K562 (cell line): Measurements from ENCODE around the gene ABCG1. TPM values are rescaled to one million over a fixed set of nuclear protein-coding genes. Genes with fewer than 3 reads are reported as not detected.
A peak's percentile ranks its signal among the peaks of the same experiment; 100 is the strongest.

ENCODE experiments used
- FOSL1 ChIP-seq: fragments of 200-800 bp; sonication (Bioruptor generic); conservative IDR thresholded peaks from 2 replicates; pipeline ENCODE4 v1.6.1; 2016; ENCODE audit warnings: missing genetic modification characterization, missing compliant biosample characterization
- MAFK ChIP-seq: IDR thresholded peaks from 2 replicates; pipeline ENCODE4 v1.6.1; 2011; ENCODE audit warnings: low read length, improper control_type of control experiment
- NR1H2 ChIP-seq: sonication (generic); formaldehyde crosslinking; IDR thresholded peaks from 2 replicates; pipeline ENCODE4 v1.4.0; 2020; ENCODE audit warnings: mild to moderate bottlenecking, missing genetic modification reagents
- RREB1 ChIP-seq: fragments of 250-450 bp; sonication (Bioruptor Pico); IDR thresholded peaks from 2 replicates; pipeline ENCODE4 v1.4.0; 2020
- TFAP4 ChIP-seq: sonication (generic); formaldehyde crosslinking; IDR thresholded peaks from 2 replicates; pipeline ENCODE4 v1.8.0; 2022; ENCODE audit warnings: missing genetic modification reagents, mild to moderate bottlenecking, moderate library complexity, borderline replicate concordance
- ZFP36 ChIP-seq: fragments of 150-350 bp; IDR thresholded peaks from 2 replicates; pipeline ENCODE4 v1.6.1; 2018; ENCODE audit warnings: low read length, low read depth; ENCODE audit not compliant: partially characterized antibody
- polyA plus RNA-seq, 8 experiments: library from polyadenylated mRNA; depleted of rRNA in 4 of 8; stranded (reverse) in 5 of 8; unstranded in 3 of 8; fragments of >200 nt; fragmentation: Nextera tagmentation in 2 of 8; fragmentation: Illumina TruSeq in 1 of 8; extraction: Ambion mirVana in 2 of 8; extraction: Trizol in 1 of 8; gene quantifications; 2 replicates each; pipeline versions ENCODE4 v1.2.1 to v1.2.3, GENCODE V29; 2011 to 2014; ENCODE audit warnings: inconsistent platforms in 1 of 8, missing spikeins in 1 of 8
- total RNA-seq, 7 experiments: library from RNA; depleted of rRNA in 6 of 7; stranded (reverse); fragments of >200 nt in 6 of 7; fragmentation: Illumina TruSeq in 2 of 7; extraction: Trizol in 2 of 7; gene quantifications; 2 replicates each; pipeline versions ENCODE4 v1.2.1 to v1.2.3, GENCODE V29; 2011 to 2021; ENCODE audit warnings: low replicate concordance in 1 of 7
- TF ChIP-seq, protein P1 (sequence below): sonication (generic); formaldehyde crosslinking; IDR thresholded peaks from 2 replicates; pipeline ENCODE4 v1.8.1; 2023; ENCODE audit warnings: mild to moderate bottlenecking, missing genetic modification reagents
- TF ChIP-seq, protein P2 (sequence below), 2 experiments: IDR thresholded peaks in 1 of 2; conservative IDR thresholded peaks in 1 of 2; 2 replicates each; pipeline ENCODE4 v1.6.1; 2016; ENCODE audit warnings: low read depth in 2 of 2, mild to moderate bottlenecking in 1 of 2, missing compliant biosample characterization in 1 of 2, missing genetic modification characterization in 1 of 2, moderate library complexity in 1 of 2
- TF ChIP-seq, protein P3 (sequence below): sonication (generic); formaldehyde crosslinking; IDR thresholded peaks from 2 replicates; pipeline ENCODE4 v1.9.0; 2022; ENCODE audit warnings: mild to moderate bottlenecking, missing genetic modification reagents
- TF ChIP-seq, protein P4 (sequence below): fragments of 250-450 bp; sonication (Bioruptor Pico); IDR thresholded peaks from 2 replicates; pipeline ENCODE4 v1.5.1; 2021; ENCODE audit warnings: mild to moderate bottlenecking
- TF ChIP-seq, protein P5 (sequence below): IDR thresholded peaks from 2 replicates; pipeline ENCODE4 v1.6.1; 2011; ENCODE audit not compliant: insufficient read length; ENCODE audit errors: extremely low read depth

The ABCG1 gene
- total and polyA plus RNA-seq, 9 of the 15 experiments (the other 6 are each of a cell fraction or from before 2014, with no cell fraction given) = 0.04 to 0.09 TPM; not detected in 7

DNA sequence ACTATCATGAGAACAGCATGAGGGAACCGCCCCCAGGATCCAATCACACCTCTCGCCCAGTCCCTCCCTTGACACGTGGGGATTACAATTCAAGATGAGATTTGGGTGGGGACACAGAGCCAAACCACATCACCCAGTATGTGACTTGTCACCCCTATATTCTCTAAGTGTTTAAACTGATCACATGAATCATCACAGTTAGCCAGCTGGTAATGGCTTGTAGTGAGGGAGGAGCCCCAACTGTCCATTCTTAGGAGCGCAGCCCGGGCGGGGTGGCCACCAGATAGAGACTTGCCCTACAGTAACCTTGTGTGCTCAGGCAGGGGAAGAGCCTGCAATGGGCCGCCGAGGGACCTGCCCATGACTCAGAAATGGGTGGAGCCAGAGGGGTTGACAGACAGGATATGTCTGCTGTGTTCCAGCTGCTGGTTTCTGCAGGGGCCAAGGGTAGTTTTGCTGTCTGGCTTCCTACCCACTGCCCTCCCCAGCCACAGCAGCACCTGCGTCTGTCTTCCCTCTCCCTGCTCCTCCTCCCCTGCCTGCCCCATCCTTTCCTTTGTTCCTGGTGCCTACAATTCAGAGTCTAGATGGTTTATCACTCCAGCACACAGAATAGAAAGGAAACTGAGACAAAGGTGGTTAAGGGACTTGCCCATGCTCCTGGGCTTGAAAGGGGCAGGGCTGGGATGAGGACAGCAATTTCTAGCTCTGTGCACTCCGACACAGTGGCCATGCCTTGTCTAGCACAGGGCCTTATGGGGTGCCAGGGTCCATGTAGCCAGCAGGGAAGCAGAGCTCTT lies 9.2 kb downstream of the ABCG1 start (continued):
- TF ChIP-seq, protein P1, sequence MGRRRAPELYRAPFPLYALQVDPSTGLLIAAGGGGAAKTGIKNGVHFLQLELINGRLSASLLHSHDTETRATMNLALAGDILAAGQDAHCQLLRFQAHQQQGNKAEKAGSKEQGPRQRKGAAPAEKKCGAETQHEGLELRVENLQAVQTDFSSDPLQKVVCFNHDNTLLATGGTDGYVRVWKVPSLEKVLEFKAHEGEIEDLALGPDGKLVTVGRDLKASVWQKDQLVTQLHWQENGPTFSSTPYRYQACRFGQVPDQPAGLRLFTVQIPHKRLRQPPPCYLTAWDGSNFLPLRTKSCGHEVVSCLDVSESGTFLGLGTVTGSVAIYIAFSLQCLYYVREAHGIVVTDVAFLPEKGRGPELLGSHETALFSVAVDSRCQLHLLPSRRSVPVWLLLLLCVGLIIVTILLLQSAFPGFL (CRISPR knock-in tag) = no peak
- TF ChIP-seq NR1H2 (CRISPR knock-in tag) (peak; percentile 93; the same call in 1 of the 2 replicates), ZFP36 (peak; percentile 88), TFAP4 (CRISPR knock-in tag) (peak; percentile 85), MAFK (no peak), RREB1 (CRISPR knock-in tag) (no peak), FOSL1 (tag) (peak; percentile 54)
- TF ChIP-seq, protein P2, sequence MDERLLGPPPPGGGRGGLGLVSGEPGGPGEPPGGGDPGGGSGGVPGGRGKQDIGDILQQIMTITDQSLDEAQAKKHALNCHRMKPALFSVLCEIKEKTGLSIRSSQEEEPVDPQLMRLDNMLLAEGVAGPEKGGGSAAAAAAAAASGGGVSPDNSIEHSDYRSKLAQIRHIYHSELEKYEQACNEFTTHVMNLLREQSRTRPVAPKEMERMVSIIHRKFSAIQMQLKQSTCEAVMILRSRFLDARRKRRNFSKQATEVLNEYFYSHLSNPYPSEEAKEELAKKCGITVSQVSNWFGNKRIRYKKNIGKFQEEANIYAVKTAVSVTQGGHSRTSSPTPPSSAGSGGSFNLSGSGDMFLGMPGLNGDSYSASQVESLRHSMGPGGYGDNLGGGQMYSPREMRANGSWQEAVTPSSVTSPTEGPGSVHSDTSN (CRISPR knock-in tag; IDR thresholded peaks at IDR 0.05; ENCODE audit: low read depth) = no peak
- TF ChIP-seq, protein P2 (tag; conservative IDR thresholded peaks at IDR 0.05; ENCODE audit: low read depth) = peak; percentile 31; the same call in 1 of the 2 replicates
- TF ChIP-seq, protein P3, sequence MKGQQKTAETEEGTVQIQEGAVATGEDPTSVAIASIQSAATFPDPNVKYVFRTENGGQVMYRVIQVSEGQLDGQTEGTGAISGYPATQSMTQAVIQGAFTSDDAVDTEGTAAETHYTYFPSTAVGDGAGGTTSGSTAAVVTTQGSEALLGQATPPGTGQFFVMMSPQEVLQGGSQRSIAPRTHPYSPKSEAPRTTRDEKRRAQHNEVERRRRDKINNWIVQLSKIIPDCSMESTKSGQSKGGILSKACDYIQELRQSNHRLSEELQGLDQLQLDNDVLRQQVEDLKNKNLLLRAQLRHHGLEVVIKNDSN = peak; percentile 33
- TF ChIP-seq, protein P4, sequence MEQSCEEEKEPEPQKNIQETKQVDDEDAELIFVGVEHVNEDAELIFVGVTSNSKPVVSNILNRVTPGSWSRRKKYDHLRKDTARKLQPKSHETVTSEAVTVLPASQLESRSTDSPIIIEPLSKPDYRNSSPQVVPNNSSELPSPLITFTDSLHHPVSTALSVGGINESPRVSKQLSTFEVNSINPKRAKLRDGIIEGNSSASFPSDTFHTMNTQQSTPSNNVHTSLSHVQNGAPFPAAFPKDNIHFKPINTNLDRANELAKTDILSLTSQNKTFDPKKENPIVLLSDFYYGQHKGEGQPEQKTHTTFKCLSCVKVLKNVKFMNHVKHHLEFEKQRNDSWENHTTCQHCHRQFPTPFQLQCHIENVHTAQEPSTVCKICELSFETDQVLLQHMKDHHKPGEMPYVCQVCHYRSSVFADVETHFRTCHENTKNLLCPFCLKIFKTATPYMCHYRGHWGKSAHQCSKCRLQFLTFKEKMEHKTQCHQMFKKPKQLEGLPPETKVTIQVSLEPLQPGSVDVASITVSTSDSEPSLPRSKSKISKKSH (CRISPR knock-in tag) = no peak
- TF ChIP-seq, protein P5, sequence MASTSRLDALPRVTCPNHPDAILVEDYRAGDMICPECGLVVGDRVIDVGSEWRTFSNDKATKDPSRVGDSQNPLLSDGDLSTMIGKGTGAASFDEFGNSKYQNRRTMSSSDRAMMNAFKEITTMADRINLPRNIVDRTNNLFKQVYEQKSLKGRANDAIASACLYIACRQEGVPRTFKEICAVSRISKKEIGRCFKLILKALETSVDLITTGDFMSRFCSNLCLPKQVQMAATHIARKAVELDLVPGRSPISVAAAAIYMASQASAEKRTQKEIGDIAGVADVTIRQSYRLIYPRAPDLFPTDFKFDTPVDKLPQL = no peak
